Eye (tissue), 1 donor: ENCODE results near the gene A2ML1.
"Not testable (repeated sequence)": the region's sequence is repeated elsewhere in the genome, so short reads cannot be mapped to it uniquely, and the experiment has no call there.

Source experiments
- DNase-seq: peaks from one replicate; pipeline ENCODE4 v3.0.0-alpha.2; 2015

The A2ML1 gene

GRCh38 chr12:8911606-8912268 is 89.3 kb downstream of the A2ML1 start:
- no peak for DNase-seq

DNA sequence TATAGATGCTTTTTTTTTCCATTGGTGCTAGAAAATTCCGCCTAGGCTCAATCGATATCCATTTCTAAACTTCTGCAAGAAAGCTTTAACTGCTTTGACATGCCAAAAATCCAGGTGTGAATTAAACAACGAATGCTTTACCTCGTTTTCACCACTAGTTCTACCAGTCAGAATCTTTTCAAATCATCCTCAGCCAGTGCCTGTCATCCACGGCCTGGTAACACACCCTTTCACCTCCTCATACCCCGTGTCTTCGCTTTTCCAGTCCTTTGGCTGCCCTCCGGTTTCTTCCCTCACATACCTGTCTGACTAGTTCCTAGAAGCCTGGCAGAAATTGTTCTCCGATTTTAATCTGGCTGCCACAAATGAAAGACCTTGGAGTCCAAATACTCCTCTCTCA is 90.5 kb downstream of the A2ML1 start:
- DNase-seq: peak; percentile 70

- no peak for DNase-seq
Observed at GRCh38 chr12:8913702-8914032, 91.2 kb downstream of the A2ML1 start.

DNA sequence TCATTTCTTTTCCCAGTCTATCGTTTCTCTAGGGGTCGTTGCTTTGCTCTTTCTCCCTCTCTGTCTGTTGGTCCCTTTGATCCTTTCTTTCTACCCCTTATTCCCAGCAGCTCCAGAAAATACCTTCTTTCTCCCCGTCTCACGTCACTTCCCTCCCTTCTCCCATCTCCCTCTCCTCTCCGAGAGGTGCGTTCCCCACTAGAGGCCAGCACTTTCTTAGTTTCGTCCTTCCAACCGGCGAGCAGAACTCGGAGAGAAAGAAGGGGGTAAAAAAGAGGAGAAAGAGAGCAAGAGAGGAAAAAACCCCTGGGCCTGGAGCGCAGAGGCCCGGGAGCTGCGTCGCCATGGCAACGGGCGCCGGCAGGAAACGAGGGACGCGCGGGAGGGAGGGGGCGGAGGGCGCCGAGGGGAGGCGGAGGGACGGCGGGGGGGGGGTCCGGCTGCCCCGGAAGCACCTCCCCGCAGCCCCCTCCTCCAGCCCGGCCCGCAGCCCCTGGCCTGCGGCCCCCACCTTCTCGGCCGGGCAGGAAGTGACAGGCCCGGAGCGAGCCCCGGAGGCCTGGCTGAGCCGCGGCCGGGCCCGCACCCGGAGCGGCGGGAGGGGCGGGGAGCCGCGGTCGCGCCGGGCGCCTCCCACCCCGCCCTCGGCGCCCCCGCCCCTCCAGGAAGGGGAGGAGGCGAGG is 91.8 kb downstream of the A2ML1 start, which contains the start of gene PHC1:
Gene PHC1, plus strand, starts transcription at position 477 of the 683 bp plus-strand sequence. CDS start 3,169 bp downstream, outside the sequence.
- DNase-seq: peak; percentile 97

GRCh38 chr12:8914716-8915526 is 92.5 kb downstream of the A2ML1 start:
- peak; percentile 77 for DNase-seq

- DNase-seq: no peak
Observed at GRCh38 chr12:8916154-8916553, 93.7 kb downstream of the A2ML1 start.

GRCh38 chr12:8917031-8917430 is 94.6 kb downstream of the A2ML1 start:
- DNase-seq: no peak

- no peak for DNase-seq
Observed at GRCh38 chr12:8917751-8918150, 95.3 kb downstream of the A2ML1 start.

GRCh38 chr12:8919643-8920042 is 97.2 kb downstream of the A2ML1 start:
- not testable (repeated sequence) for DNase-seq

GRCh38 chr12:8922544-8922943 is 100.1 kb downstream of the A2ML1 start:
- DNase-seq: no peak
